Activated CD8-positive, alpha-beta memory T cell treated with anti-CD3 and anti-CD28 coated beads, Interleukin-2, amount 50 U/mL, for 48 hours (primary cell): ENCODE data around the gene ALDH1A3.

Experiments used
- DNase-seq: peaks from one replicate; pipeline ENCODE4 v3.0.0-alpha.2; 2020

The ALDH1A3 gene

DNA sequence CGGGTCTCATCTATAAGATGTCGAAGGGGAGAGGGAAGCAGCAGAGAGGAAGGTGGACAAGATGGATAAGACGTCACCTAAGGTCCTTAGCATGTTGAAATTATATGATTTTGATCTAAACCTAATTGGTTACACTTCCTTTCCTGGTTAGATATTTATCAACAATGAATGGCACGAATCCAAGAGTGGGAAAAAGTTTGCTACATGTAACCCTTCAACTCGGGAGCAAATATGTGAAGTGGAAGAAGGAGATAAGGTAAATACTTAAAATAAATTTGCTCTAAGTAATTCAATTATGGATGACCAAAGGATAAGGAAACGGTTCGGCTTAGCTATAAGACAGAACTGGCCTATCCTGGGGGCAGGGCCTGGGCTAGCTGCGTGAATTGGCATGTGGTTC is 5.5 kb downstream of the ALDH1A3 start:
- DNase-seq, result no peak

DNA sequence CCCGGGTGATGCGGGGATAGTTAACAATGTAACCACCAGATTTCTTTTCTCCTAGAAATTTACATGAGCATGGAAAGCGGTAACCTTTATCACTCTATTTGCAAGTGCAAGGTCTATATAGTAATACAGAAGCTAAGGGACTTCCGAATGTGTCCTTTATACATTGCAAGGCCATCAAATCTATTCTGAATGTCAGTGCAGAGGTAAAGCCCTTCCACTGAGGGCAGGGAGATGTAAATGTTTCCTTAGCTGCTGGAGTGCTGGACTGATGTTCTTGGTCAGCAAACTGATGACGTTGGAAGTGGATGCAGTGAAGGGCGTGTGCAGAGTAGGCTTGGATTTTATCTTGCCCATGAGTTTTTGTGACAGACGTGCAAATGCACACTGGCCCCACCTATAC is 6.2 kb downstream of the ALDH1A3 start:
- DNase-seq, result no peak

GRCh38 chr15:100887211-100887913 is 7.7 kb downstream of the ALDH1A3 start:
- no peak for DNase-seq

GRCh38 chr15:100889385-100890050 is 9.9 kb downstream of the ALDH1A3 start:
- DNase-seq, result no peak

DNA sequence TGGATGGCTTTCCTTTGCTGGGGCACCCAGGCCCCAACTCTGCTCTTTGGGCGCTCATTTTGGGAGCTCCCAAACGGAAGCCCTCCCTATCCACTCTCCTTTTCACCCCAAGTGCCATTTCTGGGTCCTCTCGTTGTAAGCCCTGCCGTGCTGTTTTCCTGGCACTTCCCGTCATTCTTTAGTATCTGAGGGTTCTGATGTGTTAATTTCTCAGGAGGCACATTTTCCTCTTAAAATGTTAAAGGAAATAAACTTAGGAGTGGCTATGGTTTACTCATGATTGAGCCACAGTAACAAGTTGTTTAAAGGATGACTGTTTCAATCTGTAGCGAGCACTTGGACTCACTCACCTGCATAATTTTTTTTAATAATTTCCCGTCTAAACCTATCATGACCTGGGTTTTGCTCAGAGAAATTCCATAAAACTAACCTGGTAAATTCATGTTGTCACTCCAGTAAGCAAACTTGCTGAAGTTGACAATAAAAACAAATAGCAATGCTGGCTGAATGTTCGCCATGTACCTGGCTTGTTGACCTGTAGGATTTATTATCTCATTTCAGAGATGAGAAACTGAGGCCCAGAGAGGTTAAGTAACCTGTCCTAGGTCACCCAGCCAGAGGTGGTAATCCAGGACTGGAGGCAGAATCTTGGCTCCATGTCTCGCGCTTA is 10.6 kb downstream of the ALDH1A3 start:
- no peak for DNase-seq

DNA sequence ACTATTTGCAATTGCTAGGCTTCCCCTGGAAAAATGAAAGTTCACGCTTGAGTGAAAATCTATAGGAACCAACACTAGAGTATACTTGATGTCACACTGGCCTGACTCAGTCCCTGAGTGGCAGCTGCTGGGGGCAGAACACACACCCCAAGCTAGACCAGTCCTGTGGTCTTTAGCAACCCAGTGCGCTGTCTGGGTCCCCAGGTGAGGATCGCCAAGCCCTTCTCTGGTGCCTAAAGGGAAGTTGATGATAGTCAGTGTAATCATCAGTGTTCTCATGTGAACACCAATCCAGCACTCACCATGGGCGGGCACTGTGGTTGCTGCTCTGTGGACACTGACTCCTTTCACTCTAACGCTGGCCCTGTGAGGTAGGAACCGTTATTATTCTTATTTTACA is 11.2 kb downstream of the ALDH1A3 start:
- DNase-seq, result no peak

- DNase-seq, result no peak
Observed at GRCh38 chr15:100891307-100892012, 11.8 kb downstream of the ALDH1A3 start.

DNA sequence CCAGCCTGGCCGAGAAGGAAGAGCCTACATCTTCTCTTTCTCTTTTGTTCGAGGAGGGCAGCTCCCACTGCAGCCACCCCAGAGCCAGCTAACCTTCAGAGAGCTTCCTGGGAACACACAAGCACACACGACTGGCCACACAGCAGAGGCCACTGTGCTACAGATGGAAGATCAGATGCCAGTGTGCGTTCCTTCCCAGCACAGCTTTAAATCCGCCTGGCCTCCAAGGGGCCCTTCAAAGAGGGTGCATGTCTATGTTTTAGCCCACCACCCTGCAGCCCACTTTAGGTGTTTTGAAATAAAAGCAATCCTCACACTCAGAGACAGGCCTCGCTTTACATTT is 12.4 kb downstream of the ALDH1A3 start:
- DNase-seq, result no peak

DNA sequence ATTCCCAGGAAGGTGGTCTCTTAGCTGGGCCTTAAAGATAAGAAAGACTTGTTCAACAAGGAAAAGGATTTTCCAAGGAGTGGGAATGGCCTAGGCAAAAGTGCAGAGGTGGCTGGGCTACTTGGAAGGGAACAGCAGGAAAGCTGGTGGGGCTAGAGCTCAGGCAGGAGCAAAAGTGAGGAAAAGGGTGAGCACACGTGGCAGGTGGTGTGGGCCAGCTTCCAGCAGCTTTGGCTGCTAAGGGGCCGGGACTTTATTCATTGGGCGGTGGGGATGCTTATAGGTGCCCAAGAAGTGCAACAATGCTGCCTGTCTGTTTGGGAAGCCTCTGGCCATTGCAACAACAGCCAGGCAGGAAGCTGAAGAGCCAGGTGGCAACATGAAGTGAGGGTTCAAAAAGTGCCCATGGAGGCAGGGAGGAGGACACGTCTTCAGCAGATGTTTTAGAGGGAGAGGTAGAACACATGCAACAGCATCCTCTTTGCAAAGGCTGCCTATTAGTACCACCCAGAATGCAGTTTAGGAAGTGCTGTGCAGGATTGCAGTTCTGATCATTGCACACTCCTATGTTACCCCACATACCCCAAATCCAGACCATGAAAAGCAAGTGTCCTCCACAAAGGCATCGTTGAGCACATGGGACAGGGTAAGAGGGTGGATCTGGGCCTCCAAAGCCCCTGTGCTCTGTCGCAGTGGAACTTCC is 13.8 kb downstream of the ALDH1A3 start:
- no peak for DNase-seq

DNA sequence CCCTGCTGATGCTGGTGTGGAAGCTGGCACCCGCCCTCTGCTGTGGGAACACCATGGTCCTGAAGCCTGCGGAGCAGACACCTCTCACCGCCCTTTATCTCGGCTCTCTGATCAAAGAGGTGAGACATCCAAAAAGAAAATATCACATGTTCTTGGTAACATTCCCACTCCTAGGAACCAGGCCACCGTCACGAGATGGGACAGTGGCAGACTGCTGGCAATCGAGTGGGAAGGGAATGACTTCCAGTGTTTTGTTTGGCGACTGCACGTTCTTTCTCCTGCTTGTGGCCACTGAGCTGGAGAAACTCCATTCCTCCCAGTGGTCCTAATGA is 14.3 kb downstream of the ALDH1A3 start:
- DNase-seq, result no peak

DNA sequence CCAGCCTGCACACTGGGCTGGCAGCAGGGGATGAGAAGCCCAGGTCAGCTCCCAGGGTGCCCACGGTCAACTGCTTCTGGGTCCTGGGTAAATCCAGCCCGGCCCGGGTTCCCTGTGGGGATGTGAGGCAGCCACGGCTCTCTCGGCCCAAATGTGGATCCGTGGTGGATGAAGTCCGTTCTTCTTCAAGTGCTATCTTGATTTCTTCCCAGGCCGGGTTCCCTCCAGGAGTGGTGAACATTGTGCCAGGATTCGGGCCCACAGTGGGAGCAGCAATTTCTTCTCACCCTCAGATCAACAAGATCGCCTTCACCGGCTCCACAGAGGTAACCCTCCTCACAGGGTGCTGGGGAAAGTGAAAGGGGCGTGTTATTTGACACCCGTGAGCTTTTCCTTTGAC is 16.1 kb downstream of the ALDH1A3 start:
- no peak for DNase-seq

DNA sequence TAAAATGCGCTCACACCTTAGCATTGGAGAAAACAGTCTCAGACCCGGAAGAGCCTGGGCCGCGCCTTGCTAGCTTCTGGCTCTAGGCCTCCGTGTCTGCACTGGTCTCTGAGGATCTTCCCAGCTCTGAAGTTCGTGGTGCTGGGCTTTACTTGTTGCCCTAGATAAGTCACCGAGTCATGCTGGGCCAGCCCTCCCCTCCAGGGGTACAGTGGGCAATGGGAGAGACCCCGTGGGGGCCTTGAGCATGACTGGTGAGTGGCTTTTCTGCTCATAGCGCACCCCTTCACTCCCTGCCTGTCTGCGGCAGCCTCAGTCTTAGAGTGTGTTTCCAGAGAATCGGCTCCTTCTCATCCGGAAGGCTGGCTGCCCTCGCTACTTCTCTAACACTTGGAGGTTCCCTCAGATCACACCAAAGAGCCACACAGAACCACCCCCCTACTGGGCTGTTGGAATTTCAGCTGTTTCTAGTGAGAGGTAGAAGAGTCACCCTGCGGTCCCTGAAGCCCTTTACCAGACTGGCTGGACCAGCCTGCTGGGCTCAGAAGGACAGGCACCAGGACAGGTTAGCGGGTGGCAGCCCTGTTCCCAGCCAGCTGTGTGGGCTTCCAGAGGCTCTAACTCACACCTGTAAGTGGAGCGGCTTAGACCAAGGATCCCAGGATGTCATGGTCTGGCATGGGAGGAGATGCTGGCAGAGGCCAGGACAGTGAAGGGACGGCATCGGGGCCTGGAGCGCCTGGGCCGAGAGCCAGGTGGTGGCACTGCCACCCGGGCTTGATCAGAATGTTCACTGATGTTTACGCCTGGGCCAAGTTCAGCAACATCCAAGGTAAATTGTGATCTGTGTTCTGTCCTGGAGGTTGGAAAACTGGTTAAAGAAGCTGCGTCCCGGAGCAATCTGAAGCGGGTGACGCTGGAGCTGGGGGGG is 17.9 kb downstream of the ALDH1A3 start:
- DNase-seq, result no peak

DNA sequence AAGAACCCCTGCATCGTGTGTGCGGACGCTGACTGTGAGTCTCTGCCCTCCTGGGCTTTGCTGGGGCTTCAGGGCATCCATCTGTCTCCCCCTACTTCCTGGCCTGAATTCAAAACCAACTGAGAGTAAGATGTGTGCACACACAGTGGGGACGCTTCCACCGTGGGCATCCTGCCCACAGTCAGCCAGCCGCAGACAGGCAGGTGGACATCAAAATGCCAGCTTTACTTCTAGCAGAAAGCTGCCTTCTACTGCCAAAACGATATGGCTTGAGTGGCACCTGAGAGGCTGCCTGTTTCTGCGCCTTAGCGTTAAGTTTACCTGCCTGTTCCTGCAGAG is 18.5 kb downstream of the ALDH1A3 start:
- DNase-seq, result no peak

DNA sequence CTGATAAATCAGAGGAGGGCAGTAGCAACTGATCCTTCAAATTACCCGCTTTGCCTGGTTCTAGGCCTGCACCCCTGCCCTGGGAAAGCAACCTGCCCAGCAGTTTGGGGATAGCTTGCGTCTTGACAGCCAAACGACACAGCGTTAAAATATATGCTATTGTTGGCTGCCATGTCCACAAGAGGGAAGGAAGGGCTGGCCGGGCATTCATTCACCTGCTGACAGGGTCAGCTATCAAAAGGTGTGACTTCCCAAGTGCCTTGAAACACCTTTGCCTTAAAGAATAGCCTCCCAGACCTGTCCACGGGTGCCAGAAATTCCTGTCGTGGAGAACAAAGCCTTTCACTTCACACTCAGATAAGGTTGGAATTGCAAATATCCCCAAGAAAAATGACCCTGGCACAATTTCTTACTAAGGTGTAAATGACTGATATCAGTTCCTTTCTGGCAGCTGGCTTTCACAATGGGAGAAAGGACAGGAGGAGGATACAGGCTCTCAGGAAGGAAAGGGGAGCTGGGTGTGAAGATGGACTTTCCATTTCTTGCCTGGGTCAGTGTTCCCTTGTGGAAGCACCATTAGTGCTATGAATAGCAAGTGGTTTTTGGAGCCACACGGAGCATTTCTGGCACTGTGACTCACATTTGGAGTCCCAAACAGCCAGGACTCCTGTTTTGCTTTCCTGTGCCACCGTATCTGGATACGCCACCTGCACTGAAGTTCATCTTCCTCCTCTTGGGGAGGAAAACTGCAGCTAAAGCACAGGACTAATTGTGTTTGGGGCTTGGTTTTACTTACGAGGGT is 19.2 kb downstream of the ALDH1A3 start:
- DNase-seq, result no peak

DNA sequence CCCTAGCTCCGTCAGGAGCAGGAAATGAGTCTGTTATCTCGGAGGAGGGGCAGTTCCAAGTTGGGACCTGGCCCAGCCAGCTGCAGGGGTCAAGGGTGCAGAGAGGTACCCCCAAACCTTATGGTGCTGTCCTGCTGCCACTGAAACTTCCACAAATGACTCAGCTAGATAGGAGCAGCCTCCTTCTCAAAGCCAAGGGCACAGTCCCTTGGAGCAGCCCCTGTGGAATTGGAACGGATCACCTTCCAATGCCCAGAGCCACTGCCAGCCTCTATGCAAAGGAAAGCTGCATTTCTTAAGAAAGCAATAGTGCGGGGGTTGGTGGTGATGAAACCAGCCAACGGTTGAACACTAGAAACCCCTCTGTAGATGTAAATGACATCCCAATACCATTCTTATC is 20.0 kb downstream of the ALDH1A3 start:
- no peak for DNase-seq

- no peak for DNase-seq
Observed at GRCh38 chr15:100900136-100900794, 20.6 kb downstream of the ALDH1A3 start.

GRCh38 chr15:100900795-100901169 is 21.2 kb downstream of the ALDH1A3 start:
- no peak for DNase-seq

DNA sequence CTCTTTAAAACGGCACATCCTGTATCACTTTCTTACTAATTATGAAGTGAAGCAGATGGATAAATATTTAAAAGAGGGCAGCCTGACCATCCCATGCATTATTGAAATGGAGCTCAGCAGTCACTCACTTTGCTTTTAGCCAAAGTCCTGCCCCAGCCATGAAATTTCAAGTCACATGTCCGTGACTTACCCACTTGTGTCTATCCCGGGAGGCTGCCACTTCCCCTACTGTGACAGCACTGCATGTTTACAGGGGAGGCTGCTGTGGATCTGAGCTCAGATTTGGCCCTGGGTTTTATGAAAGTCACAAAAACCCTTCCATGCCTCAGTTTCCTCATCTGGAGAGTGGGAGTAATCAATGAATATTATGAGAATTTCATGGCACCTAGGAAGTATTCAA is 21.7 kb downstream of the ALDH1A3 start:
- no peak for DNase-seq

GRCh38 chr15:100901702-100902435 is 22.2 kb downstream of the ALDH1A3 start:
- DNase-seq, result no peak
